HL-60/S4 (cell line): ENCODE results near the gene IKBIP.
"Not testable (repeated sequence)": the region's sequence is repeated elsewhere in the genome, so short reads cannot be mapped to it uniquely, and the experiment has no call there.

ENCODE experiments used
- in situ Hi-C: fragments of 300-500 bp; cut with MboI; formaldehyde crosslinking; loops from 2 replicates; pipeline ENCODE4 v1.14.3; 2022; ENCODE audit warnings: low sequenced_read_pairs

The IKBIP gene, protein sequence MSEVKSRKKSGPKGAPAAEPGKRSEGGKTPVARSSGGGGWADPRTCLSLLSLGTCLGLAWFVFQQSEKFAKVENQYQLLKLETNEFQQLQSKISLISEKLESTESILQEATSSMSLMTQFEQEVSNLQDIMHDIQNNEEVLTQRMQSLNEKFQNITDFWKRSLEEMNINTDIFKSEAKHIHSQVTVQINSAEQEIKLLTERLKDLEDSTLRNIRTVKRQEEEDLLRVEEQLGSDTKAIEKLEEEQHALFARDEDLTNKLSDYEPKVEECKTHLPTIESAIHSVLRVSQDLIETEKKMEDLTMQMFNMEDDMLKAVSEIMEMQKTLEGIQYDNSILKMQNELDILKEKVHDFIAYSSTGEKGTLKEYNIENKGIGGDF

DNA sequence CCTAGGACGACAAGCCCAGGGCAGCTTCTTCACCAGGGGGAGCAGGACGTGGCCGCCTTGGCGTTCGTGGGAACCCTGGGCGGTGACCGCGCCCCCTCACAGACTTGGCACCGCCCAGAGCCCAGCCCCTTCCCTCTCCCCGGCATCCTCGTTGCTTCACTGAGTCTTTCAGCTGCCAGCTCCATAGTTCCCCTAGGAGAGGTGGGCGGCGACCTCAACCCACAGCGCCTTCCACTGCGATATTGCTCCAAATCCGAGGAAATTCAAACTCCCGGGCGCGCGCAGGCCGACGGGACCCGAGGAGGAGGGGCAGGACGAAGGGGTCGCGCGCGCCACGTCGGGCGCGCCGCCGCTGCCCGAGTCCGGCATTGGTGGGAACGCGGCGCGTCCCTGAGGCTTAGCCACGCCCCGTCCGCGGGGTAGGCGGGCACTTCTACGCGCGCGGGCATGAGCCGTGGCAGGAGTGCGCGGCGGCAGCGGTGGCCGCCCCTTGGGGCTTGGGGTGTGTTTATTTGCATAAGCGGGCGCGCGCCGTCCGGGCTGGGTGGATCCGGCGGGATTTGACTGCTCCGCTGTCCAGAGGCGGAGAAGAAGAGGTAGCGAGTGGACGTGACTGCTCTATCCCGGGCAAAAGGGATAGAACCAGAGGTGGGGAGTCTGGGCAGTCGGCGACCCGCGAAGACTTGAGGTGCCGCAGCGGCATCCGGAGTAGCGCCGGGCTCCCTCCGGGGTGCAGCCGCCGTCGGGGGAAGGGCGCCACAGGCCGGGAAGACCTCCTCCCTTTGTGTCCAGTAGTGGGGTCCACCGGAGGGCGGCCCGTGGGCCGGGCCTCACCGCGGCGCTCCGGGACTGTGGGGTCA is at the start of gene IKBIP, which contains the start of gene APAF1:
Gene IKBIP, minus strand, starts transcription at position 77 of the 860 bp plus-strand sequence. CDS start 87 bp downstream, outside the sequence.
Gene APAF1, plus strand, starts transcription at position 579 of the 860 bp plus-strand sequence. CDS start 3,070 bp downstream, outside the sequence.
- in situ Hi-C loops: no loop called here

DNA sequence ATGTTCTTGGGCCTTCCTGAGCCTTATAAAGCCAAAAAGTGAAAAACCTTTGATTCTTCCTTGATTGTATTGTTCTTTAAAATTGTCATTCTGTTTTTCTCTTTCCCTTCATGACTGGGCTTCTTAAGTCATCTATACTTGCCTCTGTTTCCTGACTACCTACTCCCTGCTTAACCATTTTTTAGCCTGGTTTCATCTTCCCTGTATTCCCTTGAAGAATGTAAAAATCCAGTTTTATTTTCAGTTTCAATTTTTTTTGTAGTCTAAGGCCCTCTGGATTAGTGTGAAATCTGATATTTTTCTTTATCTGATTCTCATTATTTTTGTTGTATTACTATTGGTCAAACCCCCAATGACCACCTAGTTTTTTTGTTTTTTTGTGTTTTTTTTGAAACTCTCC is 46.8 kb upstream of the IKBIP start:
- in situ Hi-C loops: no loop called here

DNA sequence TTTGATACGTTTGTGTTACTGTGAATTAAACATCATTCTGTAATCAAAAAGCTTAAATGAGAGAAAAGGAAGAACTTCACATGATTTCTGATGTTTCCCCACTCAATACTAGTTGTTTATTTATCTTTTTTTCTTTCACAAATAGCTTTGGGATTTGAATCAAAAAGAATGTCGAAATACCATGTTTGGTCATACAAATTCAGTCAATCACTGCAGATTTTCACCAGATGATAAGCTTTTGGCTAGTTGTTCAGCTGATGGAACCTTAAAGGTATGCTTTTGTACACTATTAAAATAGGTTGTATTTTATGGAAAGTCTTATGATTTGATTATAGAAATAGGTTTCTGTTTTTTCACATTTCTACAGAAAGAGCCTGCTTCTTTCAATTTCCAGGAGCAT is 42.0 kb upstream of the IKBIP start:
- in situ Hi-C loops: no loop called here

DNA sequence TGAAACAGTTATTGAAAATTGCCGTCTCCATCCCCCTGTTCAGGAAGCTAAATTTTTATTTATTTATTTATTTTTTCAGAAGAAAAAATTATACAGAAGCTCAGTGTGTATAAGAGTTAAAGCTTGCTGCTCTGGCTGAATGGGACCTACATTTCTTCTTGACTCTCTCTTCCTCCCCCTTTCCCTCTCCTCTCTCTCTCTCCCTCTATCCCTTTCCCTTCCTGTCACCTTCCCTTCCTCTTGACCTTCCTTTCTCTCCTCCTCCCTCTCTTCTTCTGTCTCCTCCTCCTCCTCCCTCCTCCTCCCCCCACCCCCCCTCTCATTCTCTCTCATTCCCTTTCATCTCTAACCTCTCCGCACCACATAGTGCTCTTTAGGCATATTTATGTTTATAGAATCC is 39.6 kb upstream of the IKBIP start:
- in situ Hi-C loops: no loop called here

DNA sequence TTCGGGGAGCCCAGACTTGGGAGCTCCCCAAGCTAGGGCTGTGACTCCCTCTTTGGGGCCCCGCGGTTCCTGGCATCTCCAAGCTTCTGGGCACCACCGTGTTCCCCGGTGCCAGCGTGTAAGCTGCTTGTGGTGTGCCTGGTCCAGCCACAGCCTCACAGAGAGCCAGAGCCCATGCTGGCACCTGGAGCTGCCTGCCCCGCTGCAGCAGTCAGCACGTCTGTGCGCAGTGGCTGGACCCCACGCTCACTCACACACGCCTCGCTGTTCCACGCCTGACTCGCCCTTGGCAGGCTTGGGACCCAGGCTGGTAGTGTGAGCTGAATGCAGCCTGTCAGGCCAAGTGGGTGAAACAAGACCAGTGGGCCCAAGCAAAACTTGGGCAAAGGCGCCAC is 35.0 kb upstream of the IKBIP start:
- in situ Hi-C loops: no loop called here

DNA sequence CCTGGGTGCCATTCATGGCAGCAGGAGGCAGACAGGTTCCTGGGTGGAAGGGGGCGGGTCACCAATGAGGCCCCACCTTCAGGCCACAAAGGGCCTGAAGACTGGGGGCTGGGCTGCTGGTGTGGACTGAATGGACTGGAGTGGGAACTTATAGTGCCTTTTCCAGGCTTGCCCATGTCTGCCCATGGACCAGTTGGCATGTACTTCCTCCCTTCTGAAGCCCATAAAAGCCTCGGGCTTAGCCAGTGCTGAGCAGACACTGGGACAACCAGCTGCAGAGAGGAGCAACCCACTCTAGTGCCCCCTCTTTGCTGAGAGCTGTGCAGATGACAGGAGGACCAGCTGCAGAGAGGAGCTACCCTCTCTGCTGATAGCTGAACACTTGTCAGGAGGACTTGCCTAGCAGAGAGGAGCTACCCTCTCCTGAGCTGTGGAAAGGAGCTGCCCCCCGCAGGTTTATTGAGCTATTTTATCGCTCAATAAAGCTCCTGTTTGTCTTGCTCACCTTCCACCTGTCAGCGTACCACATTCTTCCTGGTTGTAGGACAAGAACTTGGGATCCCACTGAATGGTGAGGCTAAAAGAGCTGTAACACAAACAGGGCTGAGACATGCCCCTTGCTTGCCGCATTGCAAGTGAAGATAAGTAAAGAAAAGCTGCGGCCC is 34.5 kb upstream of the IKBIP start:
- in situ Hi-C loops: no loop called here

DNA sequence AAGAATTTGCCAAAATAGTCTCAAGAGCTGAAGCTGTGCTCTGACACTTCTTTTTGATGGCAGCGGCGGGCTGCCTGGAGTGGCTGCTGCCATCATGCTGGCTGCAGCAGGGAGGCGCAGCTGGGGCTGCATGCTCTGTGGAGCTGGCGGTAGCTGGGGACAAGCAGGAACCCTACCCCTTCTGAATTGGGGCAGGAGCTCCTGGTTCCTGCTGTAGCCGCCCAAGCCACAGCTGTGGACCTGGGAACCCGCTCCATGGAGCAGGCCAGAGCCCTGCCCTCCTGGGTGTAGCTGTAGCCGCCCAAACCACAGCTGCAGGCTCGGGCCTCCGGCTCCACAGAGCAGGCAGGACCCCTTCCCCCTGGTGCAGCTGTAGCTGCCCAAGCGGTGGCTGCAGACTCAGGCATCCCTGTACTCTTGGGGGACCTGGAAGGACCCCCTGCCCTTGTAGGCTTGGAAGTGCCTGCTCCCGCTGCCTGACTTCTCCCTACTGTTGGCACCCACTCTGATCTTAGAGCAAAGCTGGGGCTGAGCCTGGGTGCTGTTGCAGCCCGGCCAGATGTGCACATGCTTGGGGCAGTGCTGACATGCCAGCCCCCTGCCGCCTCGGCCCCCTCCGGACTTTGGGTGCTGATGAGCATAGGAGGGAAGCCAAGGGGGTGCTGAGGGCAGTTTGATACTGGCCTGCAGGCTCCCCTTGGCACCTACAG is 33.8 kb upstream of the IKBIP start:
- in situ Hi-C loops: no loop called here

DNA sequence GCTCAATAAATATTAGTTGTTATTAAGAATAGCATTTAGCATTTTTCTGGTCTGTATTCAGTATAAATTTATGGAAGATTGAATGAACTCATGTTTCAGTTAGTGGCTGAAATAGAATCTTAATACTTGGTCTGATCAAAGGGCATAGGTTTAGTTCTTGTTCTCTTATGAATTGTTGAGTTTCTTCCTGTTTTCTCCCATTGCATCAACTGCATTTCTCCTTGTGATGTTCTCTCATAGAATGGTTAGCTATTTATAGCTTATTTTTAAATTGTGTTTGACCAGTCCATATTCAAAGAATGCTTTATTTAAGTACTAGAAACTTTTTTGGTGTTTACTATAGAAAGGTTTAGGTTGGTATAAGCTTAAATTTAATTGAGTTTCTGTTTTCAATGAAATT is 30.3 kb upstream of the IKBIP start:
- in situ Hi-C loops: no loop called here

DNA sequence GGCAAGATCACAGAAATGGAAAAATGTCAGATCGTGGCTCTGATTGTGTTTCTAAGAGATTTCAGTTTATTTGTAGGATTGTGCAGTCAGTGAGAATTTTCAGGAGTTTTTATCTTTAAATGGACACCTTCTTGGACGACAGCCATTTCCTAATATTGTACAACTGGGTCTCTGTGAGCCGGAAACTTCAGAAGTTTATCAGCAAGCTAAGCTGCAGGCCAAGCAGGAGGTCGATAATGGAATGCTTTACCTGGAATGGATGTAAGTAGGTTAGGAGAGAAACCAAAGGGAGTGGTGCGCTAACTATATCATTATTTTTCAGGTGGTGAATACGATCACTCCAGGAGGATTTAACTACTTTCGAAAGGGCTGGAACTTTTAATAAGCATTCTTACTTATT is 26.9 kb upstream of the IKBIP start:
- in situ Hi-C loops: no loop called here

DNA sequence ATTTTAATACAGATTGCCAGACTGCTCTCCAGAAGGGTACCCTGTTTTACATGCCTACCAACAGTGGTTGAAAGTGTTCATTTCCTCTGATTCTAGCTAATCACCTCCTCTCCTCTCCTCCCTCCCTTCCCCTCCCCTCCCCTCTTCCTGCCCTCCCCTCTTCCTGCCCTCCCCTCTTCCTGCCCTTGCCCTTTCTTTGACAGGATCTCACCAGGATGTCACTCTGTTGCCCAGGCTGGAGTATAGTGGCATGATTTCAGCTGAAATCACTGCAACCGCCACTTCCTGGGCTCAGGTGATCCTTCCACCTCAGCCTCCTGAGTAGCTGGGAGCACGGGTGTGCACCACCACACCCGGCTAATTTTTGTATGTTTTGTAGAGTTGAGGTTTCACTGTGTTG is 25.2 kb upstream of the IKBIP start:
- in situ Hi-C loops: no loop called here

DNA sequence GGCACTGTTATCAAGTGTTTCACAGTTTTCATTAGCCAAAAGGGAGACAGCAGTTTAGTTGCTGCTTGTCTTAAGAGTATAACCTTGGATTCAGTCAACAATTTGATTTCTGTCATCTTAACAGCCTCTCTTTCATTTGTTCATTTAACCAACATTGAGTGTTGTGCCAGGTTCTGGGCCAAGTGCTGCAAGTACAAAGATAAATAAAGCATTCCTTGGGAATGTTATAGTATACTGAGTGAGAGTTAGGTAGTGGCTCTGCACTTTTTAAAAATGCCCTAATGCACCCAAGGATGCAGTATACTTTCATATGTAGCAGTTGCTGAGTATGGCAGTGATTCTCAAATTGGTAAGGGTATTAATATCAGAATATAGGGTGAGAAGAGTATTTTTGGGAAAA is 15.9 kb upstream of the IKBIP start:
- in situ Hi-C loops: no loop called here

DNA sequence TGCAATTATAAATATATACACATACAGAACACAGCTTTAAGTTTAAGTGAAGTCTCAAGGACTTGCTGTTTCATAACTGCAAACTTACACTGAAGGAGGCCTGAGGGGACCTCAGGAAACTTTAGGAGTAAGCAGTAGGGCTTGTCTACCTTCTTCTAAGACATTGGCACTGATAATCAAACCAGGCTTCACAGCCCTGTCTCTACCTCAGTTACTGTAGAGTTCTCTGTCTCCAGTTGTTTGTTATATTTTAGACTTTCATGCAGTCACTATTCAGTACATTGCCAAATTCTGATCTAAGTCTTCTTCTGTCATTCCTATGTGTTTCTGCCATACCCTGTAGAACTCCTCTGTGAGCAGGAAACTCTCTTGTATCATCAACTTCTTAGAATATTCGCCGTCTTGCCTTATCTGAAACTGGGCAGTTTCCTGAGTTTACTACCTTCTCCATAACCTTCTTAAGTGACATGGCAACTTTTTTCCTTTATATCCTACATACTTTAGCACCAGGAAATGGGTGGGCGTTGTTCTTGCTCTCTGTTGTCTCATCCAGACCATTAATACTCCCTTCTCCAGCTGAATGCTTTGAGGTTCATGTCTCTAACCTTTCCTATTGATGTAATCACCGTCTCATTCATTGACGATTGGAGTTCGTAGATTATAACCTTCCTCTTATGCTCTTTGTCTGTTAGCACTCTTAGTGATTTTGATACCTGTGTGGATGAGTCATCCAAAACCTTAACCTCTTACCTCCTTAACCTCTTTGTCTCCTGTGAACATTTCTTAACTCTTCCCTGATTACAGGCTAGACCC is 11.9 kb upstream of the IKBIP start:
- in situ Hi-C loops: loop anchor here (10.0 kb wide), 1 partner anchor 92 kb away; no protein-coding TSS in a partner anchor

DNA sequence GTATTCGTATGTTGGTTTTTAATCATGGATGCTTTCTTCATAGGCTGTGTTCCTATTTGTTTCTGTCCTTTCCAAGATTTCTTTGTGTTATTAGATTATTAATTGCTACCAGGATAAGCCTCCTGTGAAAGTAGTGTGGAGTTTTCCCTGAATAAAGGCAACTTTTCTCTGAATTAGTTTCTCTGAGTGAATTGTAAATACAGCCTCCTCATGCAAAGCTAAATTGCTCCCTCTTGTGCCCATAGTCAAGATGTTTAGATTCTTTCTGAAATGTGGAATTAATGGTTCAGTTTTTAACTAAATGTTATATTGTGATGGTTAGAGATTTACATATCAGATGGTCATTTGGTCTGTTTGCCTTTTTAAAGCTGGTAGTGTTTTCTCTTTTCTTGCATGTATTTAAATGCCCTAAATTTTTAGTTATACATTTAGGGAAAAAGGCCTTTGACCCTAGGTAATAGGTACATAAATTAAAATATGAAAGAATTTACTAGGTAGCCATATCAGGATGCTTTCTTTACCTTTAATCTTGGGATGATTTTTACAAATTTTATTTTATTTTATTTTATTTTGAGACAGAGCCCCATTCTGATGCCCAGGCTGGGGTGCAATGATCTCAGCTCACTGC is 9.4 kb upstream of the IKBIP start:
- in situ Hi-C loops: loop anchor here (10.0 kb wide), 1 partner anchor 89 kb away; no protein-coding TSS in a partner anchor

DNA sequence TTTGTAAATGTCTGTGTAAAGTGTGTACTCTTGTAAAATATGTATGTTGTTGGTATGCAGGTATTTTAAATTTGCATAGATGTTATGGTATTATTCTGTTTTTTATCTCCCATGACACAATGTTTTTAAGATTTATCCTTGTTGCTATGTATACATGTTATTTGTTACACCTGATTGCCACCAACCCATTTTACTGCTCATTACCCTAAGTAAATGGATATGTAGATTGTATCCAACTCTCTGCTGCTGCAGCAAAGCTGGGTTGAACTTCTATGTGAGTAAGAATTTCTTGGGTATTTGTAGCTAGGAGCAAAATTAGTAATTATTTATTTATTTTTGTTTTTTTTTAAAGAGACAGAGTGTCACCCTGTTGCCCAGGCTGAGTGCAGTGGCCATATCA is 6.7 kb upstream of the IKBIP start:
- in situ Hi-C loops: loop anchor here (10.0 kb wide), 1 partner anchor 87 kb away; no protein-coding TSS in a partner anchor

DNA sequence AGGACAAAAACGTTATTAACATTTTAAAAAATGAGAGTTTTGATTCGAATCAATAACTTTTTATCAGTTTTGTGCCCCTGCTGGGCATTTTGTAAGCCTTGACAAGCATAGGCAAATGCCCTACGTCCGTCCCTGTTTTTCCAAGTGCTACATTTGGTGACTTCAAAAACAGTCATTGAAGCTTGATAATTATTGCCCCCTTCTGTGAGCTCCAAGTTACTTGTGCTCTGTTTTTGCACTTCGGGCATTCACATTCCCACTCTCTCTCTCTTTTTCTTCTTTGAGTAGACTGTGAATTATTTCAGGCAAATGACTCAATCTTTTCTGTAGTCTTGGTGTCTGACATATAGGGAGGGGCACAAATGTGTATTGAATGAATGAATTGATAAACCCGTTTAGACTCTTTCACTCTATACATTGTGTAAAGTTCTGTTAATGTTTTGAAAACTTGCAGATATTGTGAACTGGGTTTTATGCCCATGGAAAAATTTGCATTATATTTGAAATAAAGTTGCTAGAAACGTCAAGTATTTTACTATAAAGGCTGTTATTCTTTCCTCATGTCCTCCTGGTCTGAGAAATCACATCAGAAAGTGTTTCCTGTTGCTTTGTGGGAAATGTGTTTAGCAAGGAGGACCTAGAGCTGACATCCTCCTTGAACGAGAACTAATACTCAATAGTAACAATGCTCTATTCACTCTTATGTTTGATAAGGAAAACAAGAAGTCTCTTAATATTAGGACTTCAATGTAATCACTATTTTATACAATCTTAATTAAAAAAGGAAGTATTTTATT is 1.9 kb upstream of the IKBIP start:
- in situ Hi-C loops: no loop called here

DNA sequence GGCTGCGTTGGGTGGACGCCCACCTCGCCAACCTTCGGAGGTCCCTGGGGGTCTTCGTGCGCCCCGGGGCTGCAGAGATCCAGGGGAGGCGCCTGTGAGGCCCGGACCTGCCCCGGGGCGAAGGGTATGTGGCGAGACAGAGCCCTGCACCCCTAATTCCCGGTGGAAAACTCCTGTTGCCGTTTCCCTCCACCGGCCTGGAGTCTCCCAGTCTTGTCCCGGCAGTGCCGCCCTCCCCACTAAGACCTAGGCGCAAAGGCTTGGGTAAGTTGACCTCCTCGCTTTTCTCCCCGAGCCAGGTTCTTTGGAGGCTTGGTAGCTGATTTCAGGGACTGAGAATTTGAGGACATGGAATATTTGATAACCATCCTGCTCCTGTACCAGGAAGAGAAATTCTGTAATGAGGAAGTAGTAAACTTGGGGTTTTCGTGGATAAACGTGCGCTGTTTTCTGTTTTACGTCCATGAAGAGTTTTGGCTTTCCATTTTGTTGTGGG is 1.0 kb upstream of the IKBIP start:
- in situ Hi-C loops: no loop called here

DNA sequence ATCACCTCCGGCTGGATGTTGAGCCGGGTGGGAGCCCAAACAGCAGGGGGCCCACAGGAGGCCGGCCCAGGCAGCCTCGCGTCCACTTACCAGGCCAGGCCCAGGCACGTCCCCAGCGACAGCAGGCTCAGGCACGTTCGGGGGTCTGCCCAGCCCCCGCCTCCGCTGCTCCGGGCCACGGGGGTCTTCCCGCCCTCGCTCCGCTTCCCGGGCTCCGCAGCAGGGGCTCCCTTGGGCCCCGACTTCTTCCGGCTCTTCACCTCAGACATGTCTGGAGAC is 216 bp downstream of the IKBIP start:
- in situ Hi-C loops: no loop called here

DNA sequence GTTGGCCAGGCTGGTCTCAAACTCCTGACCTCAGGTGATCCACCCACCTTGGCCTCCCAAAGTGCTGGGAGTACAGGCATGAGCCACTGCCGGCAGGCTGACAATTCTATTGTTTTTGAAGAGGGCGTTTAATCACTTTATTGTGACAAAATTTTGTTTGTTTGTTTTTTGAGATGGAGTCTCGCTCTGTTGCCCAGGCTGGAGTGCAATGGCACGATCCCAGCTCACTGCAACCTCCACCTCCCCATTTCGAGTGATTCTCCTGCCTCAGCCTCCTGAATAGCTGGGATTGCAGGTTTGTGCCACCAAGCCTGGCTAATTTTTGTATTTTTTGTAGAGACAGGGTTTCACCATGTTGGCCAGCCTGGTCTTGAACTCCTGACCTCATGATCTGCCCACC is 1.8 kb downstream of the IKBIP start:
- in situ Hi-C loops: not testable (repeated sequence)

DNA sequence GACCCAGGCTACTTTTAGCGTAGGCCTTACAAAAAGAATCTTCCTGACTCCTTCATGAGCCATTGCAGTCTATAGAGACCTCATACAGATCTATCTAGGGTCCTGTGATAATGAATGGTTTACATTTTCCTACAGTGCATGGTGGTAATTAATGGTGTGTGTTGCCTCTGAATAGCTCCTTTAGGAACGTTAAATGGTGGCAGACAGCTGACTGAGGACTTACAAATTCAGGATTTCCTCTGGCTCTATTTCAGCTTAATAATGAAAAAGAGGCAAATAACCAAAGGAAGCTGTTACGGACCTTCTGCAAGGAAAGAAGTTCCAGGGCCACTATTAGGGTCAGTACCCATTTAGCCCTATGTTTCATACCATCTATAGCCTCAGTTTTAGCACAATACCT is 5.1 kb downstream of the IKBIP start:
- in situ Hi-C loops: no loop called here
